ENCODE measurements around the gene FZD10. TPM values are rescaled to one million over a fixed set of nuclear protein-coding genes. Genes with fewer than 3 reads are reported as not detected.

The FZD10 gene
- polyA plus RNA-seq, 1 donor = 17.3 TPM

GRCh38 chr12:130179191-130179590, 16.9 kb downstream of the FZD10 start:
- no peak for DNase-seq (ENCODE audit: low read depth)

- no peak for DNase-seq (ENCODE audit: low read depth)
Observed at GRCh38 chr12:130179621-130180020, 17.4 kb downstream of the FZD10 start.

GRCh38 chr12:130181211-130181610, 18.9 kb downstream of the FZD10 start:
- DNase-seq (ENCODE audit: low read depth) = no peak

- DNase-seq (ENCODE audit: low read depth) = no peak
Observed at GRCh38 chr12:130183585-130184370, 21.5 kb downstream of the FZD10 start.

- no peak for DNase-seq (ENCODE audit: low read depth)
Observed at GRCh38 chr12:130184404-130185090, 22.3 kb downstream of the FZD10 start.

- no peak for DNase-seq (ENCODE audit: low read depth)
Observed at GRCh38 chr12:130185455-130186391, 23.5 kb downstream of the FZD10 start.

GRCh38 chr12:130186651-130187268, 24.5 kb downstream of the FZD10 start:
- DNase-seq (ENCODE audit: low read depth) = no peak

- DNase-seq (ENCODE audit: low read depth) = no peak
Observed at GRCh38 chr12:130192642-130193345, 30.5 kb downstream of the FZD10 start.

GRCh38 chr12:130194154-130194553, 31.9 kb downstream of the FZD10 start:
- no peak for DNase-seq (ENCODE audit: low read depth)

- DNase-seq (ENCODE audit: low read depth) = no peak
Observed at GRCh38 chr12:130195369-130195768, 33.1 kb downstream of the FZD10 start.

- no peak for DNase-seq (ENCODE audit: low read depth)
Observed at GRCh38 chr12:130195776-130196175, 33.5 kb downstream of the FZD10 start.

GRCh38 chr12:130196827-130197226, 34.6 kb downstream of the FZD10 start:
- DNase-seq (ENCODE audit: low read depth) = no peak

- DNase-seq (ENCODE audit: low read depth) = no peak
Observed at GRCh38 chr12:130198026-130198662, 35.9 kb downstream of the FZD10 start.

- no peak for DNase-seq (ENCODE audit: low read depth)
Observed at GRCh38 chr12:130198663-130199060, 36.4 kb downstream of the FZD10 start.

- DNase-seq (ENCODE audit: low read depth) = no peak
Observed at GRCh38 chr12:130199581-130200390, 37.5 kb downstream of the FZD10 start.

- no peak for DNase-seq (ENCODE audit: low read depth)
Observed at GRCh38 chr12:130200445-130200844, 38.2 kb downstream of the FZD10 start.

- DNase-seq (ENCODE audit: low read depth) = no peak
Observed at GRCh38 chr12:130201037-130201436, 38.8 kb downstream of the FZD10 start.

GRCh38 chr12:130202201-130202600, 39.9 kb downstream of the FZD10 start:
- no peak for DNase-seq (ENCODE audit: low read depth)

GRCh38 chr12:130203151-130203550, 40.9 kb downstream of the FZD10 start:
- DNase-seq (ENCODE audit: low read depth) = no peak

GRCh38 chr12:130204541-130204953, 42.3 kb downstream of the FZD10 start:
- DNase-seq (ENCODE audit: low read depth) = no peak

Measured in forelimb muscle (tissue), 1 donor.